Mesenteric fat pad (tissue), 1 donor: ENCODE results near the gene SUSD5. TPM values are rescaled to one million over a fixed set of nuclear protein-coding genes. Genes with fewer than 3 reads are reported as not detected.

Source experiments
- DNase-seq: peaks from one replicate; pipeline ENCODE4 v3.0.0-alpha.2; 2020; ENCODE audit warnings: low spot score
- long read RNA-seq: library from polyadenylated mRNA; unstranded; transcript quantifications from one replicate; pipeline ENCODE4 v2.0.0, GENCODE V29; 2020
- total RNA-seq: library from RNA; stranded (reverse); fragmentation: NEBNext Ultra II Directional; extraction: Animal tissue kit (Norgen Biotek cat#: 25700); gene quantifications from one replicate; pipeline ENCODE4 v1.2.1, GENCODE V29; 2021
- donor health status: DM: yes; HTN: yes; CAD: no.

The SUSD5 gene
- total RNA-seq: 0.26 TPM
- long read RNA-seq: 0 reads

GRCh38 chr3:33218446-33219174 lies at the start of gene SUSD5:
Gene SUSD5, minus strand, starts transcription at chr3:33218810. Its CDS starts 13 bp downstream, at chr3:33218797.
- DNase-seq: no peak

- DNase-seq: no peak
These were observed 41.5 kb upstream of the SUSD5 start for GRCh38 chr3:33260104-33260503.

- no peak for DNase-seq
These were observed 37.6 kb upstream of the SUSD5 start for GRCh38 chr3:33256249-33256648.

GRCh38 chr3:33250712-33251111 lies 32.1 kb upstream of the SUSD5 start:
- no peak for DNase-seq

GRCh38 chr3:33246786-33247185 lies 28.2 kb upstream of the SUSD5 start:
- no peak for DNase-seq

GRCh38 chr3:33240261-33240660 lies 21.7 kb upstream of the SUSD5 start:
- no peak for DNase-seq

GRCh38 chr3:33238923-33239322 lies 20.3 kb upstream of the SUSD5 start:
- no peak for DNase-seq

- DNase-seq: no peak
These were observed 18.8 kb upstream of the SUSD5 start for GRCh38 chr3:33237439-33237838.

GRCh38 chr3:33236005-33236404 lies 17.4 kb upstream of the SUSD5 start:
- no peak for DNase-seq

- no peak for DNase-seq
These were observed 15.3 kb upstream of the SUSD5 start for GRCh38 chr3:33233884-33234283.

- DNase-seq: no peak
These were observed 13.3 kb upstream of the SUSD5 start for GRCh38 chr3:33231756-33232465.

GRCh38 chr3:33229947-33230346 lies 11.3 kb upstream of the SUSD5 start:
- no peak for DNase-seq

GRCh38 chr3:33229066-33229465 lies 10.5 kb upstream of the SUSD5 start:
- no peak for DNase-seq

GRCh38 chr3:33221241-33221640 lies 2.6 kb upstream of the SUSD5 start:
- no peak for DNase-seq

GRCh38 chr3:33219175-33219487 lies 521 bp upstream of the SUSD5 start:
- no peak for DNase-seq

GRCh38 chr3:33217866-33218445 lies 654 bp downstream of the SUSD5 start:
- DNase-seq: no peak

- no peak for DNase-seq
These were observed 2.9 kb downstream of the SUSD5 start for GRCh38 chr3:33215739-33216138.

- DNase-seq: no peak
These were observed 6.2 kb downstream of the SUSD5 start for GRCh38 chr3:33212406-33212805.

- DNase-seq: no peak
These were observed 7.2 kb downstream of the SUSD5 start for GRCh38 chr3:33211444-33211843.

GRCh38 chr3:33209357-33209756 lies 9.3 kb downstream of the SUSD5 start:
- no peak for DNase-seq

- DNase-seq: no peak
These were observed 15.7 kb downstream of the SUSD5 start for GRCh38 chr3:33202711-33203457.

- no peak for DNase-seq
These were observed 17.4 kb downstream of the SUSD5 start for GRCh38 chr3:33201195-33201594.
